ENCODE measurements around the gene HOXC6.
A peak's percentile ranks its signal among the peaks of the same experiment; 100 is the strongest.

Gene HOXC6

GRCh38 chr12:54019924-54020590 is 8.2 kb upstream of the HOXC6 start:
- H3K36me3 Mint-ChIP-seq = peaks cover 0 to under 1% of the 10 kb centered on the region in 2 donors
- H3K27ac Mint-ChIP-seq = no peak overlapping the region
- H3K9me3 Mint-ChIP-seq = no peaks in the 10 kb centered on the region
- ATAC-seq (replicated peaks) = no peak
- H3K27me3 Mint-ChIP-seq = peaks cover 63 to 82% of the 10 kb centered on the region in 2 donors
- H3K4me1 Mint-ChIP-seq = peaks cover 21 to 33% of the 10 kb centered on the region in 2 donors
- peak overlapping the region in 1 of 2 donors; percentile 5 for H3K4me3 Mint-ChIP-seq
- DNase-seq = no peak

DNA sequence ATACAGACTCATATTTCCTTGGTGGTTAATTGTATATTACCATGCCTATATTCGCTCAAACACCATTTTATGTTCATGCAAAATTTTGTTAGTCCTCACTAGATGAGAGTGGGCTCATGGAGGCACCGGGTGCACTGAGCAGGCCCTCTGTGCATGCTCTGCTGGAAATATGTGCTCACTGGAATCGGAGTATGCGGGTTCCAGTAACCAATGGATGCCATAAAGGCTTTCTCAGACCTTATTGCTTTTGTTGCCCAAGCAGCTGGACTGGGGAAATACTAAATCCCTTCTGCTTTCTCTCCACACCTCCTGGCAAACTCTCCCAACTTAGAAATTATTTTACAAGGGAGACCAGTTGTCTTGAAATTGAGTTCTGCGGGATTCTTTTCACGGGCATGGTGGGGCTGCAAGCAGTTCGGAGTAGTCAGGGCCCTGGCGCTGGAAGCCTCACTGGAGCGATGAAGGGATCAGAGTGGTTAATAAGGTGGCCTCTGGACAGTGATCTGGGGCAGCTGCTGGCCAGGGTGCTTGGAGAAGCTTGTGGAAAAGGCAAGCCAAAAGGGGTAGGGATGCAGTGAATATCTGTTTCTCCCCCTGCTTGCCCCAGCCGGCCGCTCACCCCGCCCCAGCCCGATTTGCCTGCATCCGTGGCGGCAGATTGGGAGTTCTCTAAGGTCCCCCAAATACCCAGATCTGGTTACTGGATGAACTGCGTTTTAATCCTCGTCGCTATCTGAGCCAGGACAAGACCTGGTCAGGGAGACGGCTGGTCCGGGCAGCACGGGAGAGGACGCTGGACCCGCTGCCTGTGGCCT is 7.4 kb upstream of the HOXC6 start:
- H3K4me3 Mint-ChIP-seq = no peak overlapping the region
- H3K4me1 Mint-ChIP-seq = peaks cover 21 to 33% of the 10 kb centered on the region in 2 donors
- H3K27ac Mint-ChIP-seq = no peak overlapping the region
- DNase-seq (no peak), ATAC-seq (replicated peaks) (no peak)
- H3K27me3 Mint-ChIP-seq = peaks cover 60 to 84% of the 10 kb centered on the region in 2 donors
- H3K36me3 Mint-ChIP-seq = no peaks in the 10 kb centered on the region
- no peaks in the 10 kb centered on the region for H3K9me3 Mint-ChIP-seq

- Mint-ChIP-seq H3K36me3 (no peaks in the 10 kb centered on the region), H3K9me3 (no peaks in the 10 kb centered on the region), H3K27ac (no peak overlapping the region), H3K27me3 (peaks cover 63 to 88% of the 10 kb centered on the region in 2 donors), H3K4me1 (peaks cover 23 to 33% of the 10 kb centered on the region in 2 donors), H3K4me3 (peak overlapping the region in 1 of 2 donors; percentile 56)
- ATAC-seq (replicated peaks) (no peak), DNase-seq (no peak)
Measured at GRCh38 chr12:54021432-54022013, 6.7 kb upstream of the HOXC6 start.

DNA sequence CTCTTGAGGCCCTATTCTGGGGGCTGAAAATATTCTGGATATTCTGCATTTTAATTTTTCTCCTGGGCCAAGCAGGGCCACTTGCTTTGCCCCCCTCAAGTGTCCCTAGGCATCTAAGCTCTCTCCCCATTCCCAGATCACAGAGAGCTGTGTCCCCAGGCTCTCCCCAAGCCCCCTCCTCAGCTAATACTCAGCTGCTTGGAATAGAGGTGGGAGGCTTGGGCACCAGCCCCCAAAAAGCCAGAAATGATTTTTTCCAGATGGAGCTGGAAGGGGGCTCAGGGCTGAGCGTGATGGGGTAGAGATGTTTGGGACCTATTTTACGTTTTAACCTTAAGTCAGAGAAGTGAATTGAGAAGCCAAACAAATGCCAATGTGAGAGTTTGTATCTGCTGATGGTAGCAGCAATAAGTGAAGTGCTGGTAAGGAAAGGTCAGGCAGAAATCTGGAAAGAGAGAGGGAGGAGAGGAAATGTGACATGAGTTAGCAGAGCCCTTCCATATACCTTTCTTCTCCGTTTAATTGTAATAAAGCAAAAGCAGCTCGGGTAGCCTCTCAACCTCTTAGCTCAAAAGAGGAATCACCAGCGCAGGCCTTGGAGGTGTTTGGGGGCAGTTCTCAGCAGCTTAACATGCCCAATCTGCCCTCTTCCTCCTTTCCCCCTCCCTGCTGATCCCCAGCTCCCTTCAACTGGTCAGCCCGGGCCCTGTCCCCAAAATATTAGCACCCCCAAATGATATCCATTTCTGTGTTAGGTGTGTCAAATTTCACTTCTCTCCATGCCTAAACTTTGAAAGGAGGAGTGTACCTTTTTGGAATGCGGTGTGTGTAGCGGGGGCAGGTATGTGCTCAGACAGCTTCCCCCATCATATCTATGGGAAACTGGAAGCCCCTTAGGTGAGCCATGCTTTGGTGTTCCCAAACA is 5.0 kb upstream of the HOXC6 start:
- Mint-ChIP-seq H3K4me3 (no peak overlapping the region), H3K27me3 (peaks cover 66 to 88% of the 10 kb centered on the region in 2 donors), H3K36me3 (no peaks in the 10 kb centered on the region), H3K27ac (peak overlapping the region; percentile 22), H3K4me1 (peaks cover 15 to 28% of the 10 kb centered on the region in 2 donors), H3K9me3 (no peaks in the 10 kb centered on the region)
- DNase-seq = no peak
- no peak for ATAC-seq (replicated peaks)

GRCh38 chr12:54024127-54024526 is 4.1 kb upstream of the HOXC6 start:
- Mint-ChIP-seq H3K9me3 (no peaks in the 10 kb centered on the region), H3K36me3 (no peaks in the 10 kb centered on the region), H3K27ac (no peak overlapping the region), H3K4me1 (peaks cover 15 to 23% of the 10 kb centered on the region in 2 donors), H3K27me3 (peaks cover 68 to 88% of the 10 kb centered on the region in 2 donors), H3K4me3 (no peak overlapping the region)
- ATAC-seq (replicated peaks) = no peak
- DNase-seq = no peak

DNA sequence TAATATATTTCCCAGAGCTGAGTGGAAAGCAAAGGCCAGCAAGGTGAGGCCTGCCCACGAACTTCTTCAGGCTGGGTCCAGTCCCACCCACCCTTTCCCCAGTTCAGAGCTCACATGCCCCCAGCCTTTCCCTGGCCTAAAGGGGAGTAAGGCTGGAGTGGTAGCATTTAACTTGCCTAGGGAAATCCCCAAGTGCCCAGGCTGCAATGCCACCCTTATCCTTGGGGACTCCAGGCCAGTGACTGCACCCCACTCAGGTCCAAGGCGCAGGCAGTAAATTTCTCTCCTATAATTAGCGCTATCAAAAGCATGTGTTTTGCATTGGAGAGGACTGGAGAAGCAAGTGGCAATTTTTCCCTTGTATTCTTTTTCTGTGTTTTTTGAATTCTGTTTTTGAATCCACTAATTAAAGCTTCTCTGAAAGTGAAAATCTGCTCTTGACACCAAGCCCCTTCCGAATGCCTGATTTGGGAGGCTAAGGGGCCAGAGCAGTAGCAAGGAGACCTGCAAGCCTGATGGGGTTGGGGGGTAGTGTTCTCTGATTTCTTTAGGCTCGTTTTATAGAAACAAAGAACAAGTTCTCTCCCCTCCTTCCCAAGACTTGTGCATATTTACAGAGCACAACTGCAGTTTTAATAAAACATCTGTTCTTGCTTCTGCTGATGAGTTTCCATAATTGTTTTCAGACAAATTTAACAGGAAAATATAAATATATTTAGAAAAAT is 3.5 kb upstream of the HOXC6 start:
- Mint-ChIP-seq H3K9me3 (no peaks in the 10 kb centered on the region), H3K4me3 (no peak overlapping the region), H3K36me3 (no peaks in the 10 kb centered on the region), H3K27ac (no peak overlapping the region), H3K4me1 (peaks cover 18 to 21% of the 10 kb centered on the region in 2 donors), H3K27me3 (peaks cover 71 to 87% of the 10 kb centered on the region in 2 donors)
- ATAC-seq (replicated peaks) = no peak
- no peak for DNase-seq

- no peak overlapping the region for H3K4me3 Mint-ChIP-seq
- DNase-seq (no peak), ATAC-seq (replicated peaks) (no peak)
- H3K36me3 Mint-ChIP-seq = no peaks in the 10 kb centered on the region
- H3K27ac Mint-ChIP-seq = no peak overlapping the region
- H3K4me1 Mint-ChIP-seq = peaks cover 18 to 21% of the 10 kb centered on the region in 2 donors
- H3K9me3 Mint-ChIP-seq = no peaks in the 10 kb centered on the region
- peaks cover 74 to 90% of the 10 kb centered on the region in 2 donors for H3K27me3 Mint-ChIP-seq
Measured at GRCh38 chr12:54025499-54026405, 2.5 kb upstream of the HOXC6 start.

DNA sequence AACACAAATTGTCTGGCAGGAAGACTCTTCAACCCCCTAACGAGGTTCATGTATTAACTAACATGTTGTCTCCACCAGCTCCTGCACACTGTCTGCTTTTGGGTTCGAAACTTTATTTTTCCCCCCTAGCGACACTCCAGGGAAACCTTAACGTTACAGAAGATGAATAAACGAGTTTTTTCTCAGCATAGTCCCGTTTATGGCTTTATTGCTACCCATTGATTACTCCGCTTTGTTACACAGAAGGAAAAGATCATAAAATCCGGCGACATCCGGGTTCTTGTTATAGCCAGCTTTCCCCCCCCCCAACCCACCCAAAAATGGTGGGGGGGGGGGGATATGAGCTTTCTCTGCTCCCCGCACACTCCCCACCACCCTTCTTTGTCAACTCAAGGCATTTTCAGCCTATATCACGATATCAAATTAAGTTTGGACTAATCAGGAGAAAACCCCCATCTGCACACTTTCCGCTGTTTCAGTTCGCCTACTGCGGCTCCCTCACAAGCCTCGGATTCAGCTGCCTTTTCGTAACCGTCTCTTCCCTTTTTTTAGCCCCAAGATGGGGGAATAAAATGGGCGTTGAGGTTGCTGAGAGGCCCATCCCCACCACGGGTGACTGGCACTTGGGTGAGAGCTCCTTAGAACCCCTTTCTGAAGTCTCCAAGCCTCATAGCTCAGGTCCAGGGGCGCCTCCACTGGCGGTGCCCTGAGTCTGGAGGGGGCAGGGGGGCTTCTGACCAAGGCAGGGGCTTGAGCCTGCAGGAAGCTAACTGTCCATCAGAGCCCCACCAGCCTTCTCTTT is 1.4 kb upstream of the HOXC6 start:
- H3K27ac Mint-ChIP-seq = peak overlapping the region; percentile 44
- H3K9me3 Mint-ChIP-seq = no peaks in the 10 kb centered on the region
- H3K36me3 Mint-ChIP-seq = no peaks in the 10 kb centered on the region
- no peak for DNase-seq
- peak overlapping the region in 1 of 2 donors; percentile 48 for H3K4me3 Mint-ChIP-seq
- no peak for ATAC-seq (replicated peaks)
- peaks cover 75 to 93% of the 10 kb centered on the region in 2 donors for H3K27me3 Mint-ChIP-seq
- peaks cover 11 to 15% of the 10 kb centered on the region in 2 donors for H3K4me1 Mint-ChIP-seq

DNA sequence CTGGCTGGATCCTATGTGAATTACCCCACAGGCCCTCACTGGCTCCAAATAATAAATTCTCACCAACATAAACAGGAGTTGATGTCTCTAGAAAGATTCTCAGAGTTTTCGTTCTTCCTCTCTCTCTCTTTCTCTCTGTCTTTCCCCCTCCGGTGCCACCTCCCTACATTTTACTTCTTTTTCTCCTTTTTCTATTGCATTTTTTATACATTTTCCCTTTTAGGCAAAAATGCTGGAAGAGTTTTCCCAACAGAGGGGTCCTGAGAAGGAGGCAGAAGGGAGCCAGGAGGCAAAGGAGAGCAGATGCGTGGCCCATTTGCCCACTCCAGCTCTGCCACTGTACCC is 826 bp upstream of the HOXC6 start:
- no peaks in the 10 kb centered on the region for H3K36me3 Mint-ChIP-seq
- peak overlapping the region in 1 of 2 donors; percentile 56 for H3K4me3 Mint-ChIP-seq
- H3K9me3 Mint-ChIP-seq = no peaks in the 10 kb centered on the region

GRCh38 chr12:54029529-54030441 is 1.5 kb downstream of the HOXC6 start:
- peaks cover 31 to 34% of the 10 kb centered on the region in 2 donors for H3K4me1 Mint-ChIP-seq
- no peak for DNase-seq
- ATAC-seq (replicated peaks) = no peak
- no peak overlapping the region for H3K4me3 Mint-ChIP-seq
- peak overlapping the region; percentile 86 for H3K27ac Mint-ChIP-seq
- H3K9me3 Mint-ChIP-seq = no peaks in the 10 kb centered on the region
- H3K36me3 Mint-ChIP-seq = peaks cover 0 to 1% of the 10 kb centered on the region in 2 donors
- peaks cover 75 to 92% of the 10 kb centered on the region in 2 donors for H3K27me3 Mint-ChIP-seq

More for the DNA sequence above, 826 bp upstream of the HOXC6 start:
- peaks cover 74 to 93% of the 10 kb centered on the region in 2 donors for H3K27me3 Mint-ChIP-seq
- ATAC-seq (replicated peaks) (no peak), DNase-seq (no peak)
- no peak overlapping the region for H3K27ac Mint-ChIP-seq
- H3K4me1 Mint-ChIP-seq = peaks cover 14 to 16% of the 10 kb centered on the region in 2 donors

- Mint-ChIP-seq H3K4me1 (peaks cover 34 to 39% of the 10 kb centered on the region in 2 donors), H3K27ac (no peak overlapping the region), H3K4me3 (no peak overlapping the region), H3K9me3 (no peaks in the 10 kb centered on the region), H3K27me3 (peaks cover 79 to 92% of the 10 kb centered on the region in 2 donors), H3K36me3 (peaks cover 0 to 1% of the 10 kb centered on the region in 2 donors)
- ATAC-seq (replicated peaks) = no peak
- DNase-seq = no peak
Measured at GRCh38 chr12:54030442-54030801, 2.2 kb downstream of the HOXC6 start.
